ENCODE results near the gene ZNF385C.
"Not testable (repeated sequence)": the region's sequence is repeated elsewhere in the genome, so short reads cannot be mapped to it uniquely, and the experiment has no call there.

Gene ZNF385C

DNA sequence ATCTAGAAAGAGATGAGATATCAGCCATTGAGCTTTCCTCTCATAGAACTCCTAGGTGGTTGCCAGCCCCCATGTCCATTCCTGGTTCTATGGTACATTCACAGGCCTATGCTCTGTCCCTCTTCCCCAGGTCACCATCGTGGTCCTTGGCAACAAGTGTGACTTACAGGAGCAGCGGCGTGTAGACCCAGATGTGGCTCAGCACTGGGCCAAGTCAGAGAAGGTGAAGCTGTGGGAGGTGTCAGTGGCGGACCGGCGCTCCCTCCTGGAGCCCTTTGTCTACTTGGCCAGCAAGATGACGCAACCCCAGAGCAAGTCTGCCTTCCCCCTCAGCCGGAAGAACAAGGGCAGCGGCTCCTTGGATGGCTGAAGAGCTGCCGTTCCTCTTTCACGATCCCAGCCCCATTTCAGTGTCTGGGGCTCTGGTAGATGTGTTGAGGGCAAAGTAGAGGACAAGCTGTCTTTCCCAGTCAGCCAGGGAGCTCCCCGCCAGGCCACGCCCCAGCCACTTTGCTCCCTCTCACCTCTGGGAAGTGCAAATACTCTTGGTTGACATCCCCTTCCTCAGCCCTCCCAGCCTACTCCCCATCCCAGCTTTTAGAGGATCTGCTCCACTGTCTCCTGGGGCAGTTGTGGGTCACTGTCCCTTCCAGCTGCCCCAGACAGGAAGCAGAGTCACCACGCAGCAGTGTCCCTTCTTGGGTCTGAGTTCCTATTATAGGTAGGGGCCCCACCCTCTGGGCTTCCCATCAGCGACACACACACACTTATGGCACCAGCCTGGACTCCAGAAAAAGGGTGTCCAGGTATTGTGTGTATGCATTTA is 74.5 kb downstream of the ZNF385C start:
- Histone ChIP-seq H3K4me2 (ENCODE audit: insufficient read depth, low read length) (no peak overlapping the region), H3K36me3 (ENCODE audit: insufficient read depth, low read length) (peaks cover 28% of the 10 kb centered on the region), H3K27me3 (ENCODE audit: insufficient read depth, low read length, poor library complexity) (no peaks in the 10 kb centered on the region), H4K20me1 (ENCODE audit: insufficient read depth, low read length) (no peaks in the 10 kb centered on the region), H2AFZ (ENCODE audit: low read depth, low read length) (no peak overlapping the region), H3K4me3 (ENCODE audit: low read depth in 1 of 2, low read length in 2 of 2) (no peak overlapping the region), H3K9ac (ENCODE audit: low read depth, low read length) (no peak overlapping the region), H3K27ac (ENCODE audit: low read length) (no peak overlapping the region), H3K4me1 (ENCODE audit: insufficient read depth, low read length) (peaks cover 28% of the 10 kb centered on the region), H3K9me3 (ENCODE audit: insufficient read depth, low read length, severe bottlenecking) (no peaks in the 10 kb centered on the region), H3K79me2 (ENCODE audit: insufficient read depth, low read length) (peaks cover 19% of the 10 kb centered on the region)
- ATAC-seq (ENCODE audit: insufficient read depth, low read depth): no peak
- TF ChIP-seq, protein P1, sequence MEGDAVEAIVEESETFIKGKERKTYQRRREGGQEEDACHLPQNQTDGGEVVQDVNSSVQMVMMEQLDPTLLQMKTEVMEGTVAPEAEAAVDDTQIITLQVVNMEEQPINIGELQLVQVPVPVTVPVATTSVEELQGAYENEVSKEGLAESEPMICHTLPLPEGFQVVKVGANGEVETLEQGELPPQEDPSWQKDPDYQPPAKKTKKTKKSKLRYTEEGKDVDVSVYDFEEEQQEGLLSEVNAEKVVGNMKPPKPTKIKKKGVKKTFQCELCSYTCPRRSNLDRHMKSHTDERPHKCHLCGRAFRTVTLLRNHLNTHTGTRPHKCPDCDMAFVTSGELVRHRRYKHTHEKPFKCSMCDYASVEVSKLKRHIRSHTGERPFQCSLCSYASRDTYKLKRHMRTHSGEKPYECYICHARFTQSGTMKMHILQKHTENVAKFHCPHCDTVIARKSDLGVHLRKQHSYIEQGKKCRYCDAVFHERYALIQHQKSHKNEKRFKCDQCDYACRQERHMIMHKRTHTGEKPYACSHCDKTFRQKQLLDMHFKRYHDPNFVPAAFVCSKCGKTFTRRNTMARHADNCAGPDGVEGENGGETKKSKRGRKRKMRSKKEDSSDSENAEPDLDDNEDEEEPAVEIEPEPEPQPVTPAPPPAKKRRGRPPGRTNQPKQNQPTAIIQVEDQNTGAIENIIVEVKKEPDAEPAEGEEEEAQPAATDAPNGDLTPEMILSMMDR (IDR thresholded peaks at IDR 0.05; ENCODE audit: borderline replicate concordance, extremely low read depth, low read length, poor library complexity, severe bottlenecking): no peak
- no peak for TF ChIP-seq EZH2 (IDR thresholded peaks at IDR 0.05; ENCODE audit: borderline replicate concordance, low read depth, low read length, severe bottlenecking)
- no peak for DNase-seq

DNA sequence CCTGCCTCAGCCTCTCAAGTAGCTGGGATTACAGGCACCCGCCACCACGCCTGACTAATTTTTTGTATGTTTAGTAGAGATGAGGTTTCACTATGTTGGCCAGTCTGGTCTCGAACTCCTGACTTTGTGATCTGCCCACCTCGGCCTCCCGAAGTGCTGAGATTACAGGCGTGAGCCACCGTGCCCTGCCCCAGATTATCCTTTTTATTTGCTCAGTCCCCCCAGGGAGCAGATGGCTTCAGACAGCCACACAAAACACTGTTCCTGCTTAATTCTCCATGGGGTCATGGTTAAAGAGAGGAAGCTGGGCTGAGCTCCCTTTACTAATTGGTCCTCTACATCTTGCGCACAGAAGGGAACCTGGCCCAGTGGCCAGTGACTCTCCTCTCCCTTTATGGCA is 77.4 kb downstream of the ZNF385C start:
- H3K4me3 ChIP-seq (ENCODE audit: low read depth in 1 of 2, low read length in 2 of 2): peak overlapping the region; percentile 71 to 86; a peak in 3 of 4 replicates
- H3K36me3 ChIP-seq (ENCODE audit: insufficient read depth, low read length): peaks cover 28% of the 10 kb centered on the region
- H3K27me3 ChIP-seq (ENCODE audit: insufficient read depth, low read length, poor library complexity); H3K9me3 ChIP-seq (ENCODE audit: insufficient read depth, low read length, severe bottlenecking); ATAC-seq (ENCODE audit: insufficient read depth, low read depth); DNase-seq; H2AFZ ChIP-seq (ENCODE audit: low read depth, low read length); H4K20me1 ChIP-seq (ENCODE audit: insufficient read depth, low read length): not testable (repeated sequence)
- peaks cover 45% of the 10 kb centered on the region for H3K4me1 ChIP-seq (ENCODE audit: insufficient read depth, low read length)
- H3K4me2 ChIP-seq (ENCODE audit: insufficient read depth, low read length): peak overlapping the region; percentile 95
- H3K27ac ChIP-seq (ENCODE audit: low read length): peak overlapping the region; percentile 1; the same call in 1 of the 2 replicates
- peaks cover 45% of the 10 kb centered on the region for H3K79me2 ChIP-seq (ENCODE audit: insufficient read depth, low read length)
- H3K9ac ChIP-seq (ENCODE audit: low read depth, low read length): peak overlapping the region; percentile 93

DNA sequence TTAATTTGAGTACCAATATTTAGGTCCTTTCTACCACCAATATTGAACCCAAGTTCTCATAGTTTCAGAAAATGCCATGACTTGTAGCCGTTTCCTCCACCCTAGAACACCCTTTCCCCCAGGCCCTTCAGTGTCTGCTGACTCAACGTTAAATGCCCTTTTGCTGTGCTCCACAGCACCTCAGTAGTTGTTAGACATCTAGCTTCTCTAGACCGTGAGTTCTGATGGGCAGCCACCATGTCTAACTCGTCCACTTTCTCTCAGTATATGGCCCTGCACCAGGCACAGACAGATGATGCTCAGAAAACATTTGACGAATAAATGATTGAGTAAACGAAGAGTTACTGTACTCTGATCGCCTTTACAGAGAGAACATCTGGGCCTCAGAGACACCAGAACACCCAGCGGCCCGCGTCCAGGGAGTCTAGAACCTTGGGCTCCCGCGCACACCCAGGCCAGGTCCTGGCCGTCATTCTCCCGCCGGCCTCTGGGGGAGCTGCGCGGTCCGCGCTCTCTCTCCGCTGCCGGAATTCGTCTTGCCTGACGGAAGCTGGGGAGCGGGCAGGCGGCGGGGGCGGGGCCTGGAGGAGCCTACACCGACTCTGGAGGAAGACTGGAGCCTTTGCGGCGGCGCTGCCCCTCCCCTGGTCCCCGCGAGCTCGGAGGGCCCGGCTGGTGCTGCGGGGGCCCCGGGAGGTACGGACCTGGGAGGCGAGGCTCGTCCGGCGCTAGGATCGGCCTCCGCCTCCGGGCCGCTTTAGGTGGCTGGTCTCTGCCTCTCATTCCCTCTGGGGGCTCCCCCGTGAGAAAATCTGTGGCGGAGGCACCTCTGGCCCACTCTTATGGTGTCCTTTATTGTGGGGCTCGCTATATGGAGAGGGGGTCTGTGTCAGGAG is 78.5 kb downstream of the ZNF385C start, which contains the start of gene NKIRAS2:
Gene NKIRAS2, plus strand, starts transcription at position 582 of the 896 bp plus-strand sequence. CDS start 1,488 bp downstream, outside the sequence.
- Histone ChIP-seq H4K20me1 (ENCODE audit: insufficient read depth, low read length) (no peaks in the 10 kb centered on the region), H3K4me3 (ENCODE audit: low read depth in 1 of 2, low read length in 2 of 2) (peak within 1 kb of the TSS; percentile 71 to 86), H3K4me2 (ENCODE audit: insufficient read depth, low read length) (peak within 1 kb of the TSS; percentile 95), H3K36me3 (ENCODE audit: insufficient read depth, low read length) (peaks cover 29% of the 10 kb centered on the region), H3K9ac (ENCODE audit: low read depth, low read length) (peak within 1 kb of the TSS; percentile 93), H3K79me2 (ENCODE audit: insufficient read depth, low read length) (peaks cover 56% of the 10 kb centered on the region), H3K4me1 (ENCODE audit: insufficient read depth, low read length) (peaks cover 56% of the 10 kb centered on the region), H2AFZ (ENCODE audit: low read depth, low read length) (peak within 1 kb of the TSS; percentile 90), H3K27ac (ENCODE audit: low read length) (peak within 1 kb of the TSS; percentile 78), H3K9me3 (ENCODE audit: insufficient read depth, low read length, severe bottlenecking) (no peaks in the 10 kb centered on the region), H3K27me3 (ENCODE audit: insufficient read depth, low read length, poor library complexity) (no peaks in the 10 kb centered on the region)
- DNase-seq: peak; percentile 96
- ATAC-seq (ENCODE audit: insufficient read depth, low read depth): peak; percentile 75
- no peak for TF ChIP-seq EZH2 (IDR thresholded peaks at IDR 0.05; ENCODE audit: borderline replicate concordance, low read depth, low read length, severe bottlenecking)
- TF ChIP-seq, protein P1 (IDR thresholded peaks at IDR 0.05; ENCODE audit: borderline replicate concordance, extremely low read depth, low read length, poor library complexity, severe bottlenecking): peak; percentile 96
